Neuronal stem cell (in vitro differentiated cells): ENCODE results near the gene SUCLG2.

ENCODE experiments used
- DNase-seq: peaks from one replicate; pipeline ENCODE4 v3.0.0-alpha.2; 2013; ENCODE audit warnings: low spot score
- H2AFZ ChIP-seq: one replicate; pipeline ENCODE4 v1.6.1; 2013; ENCODE audit warnings: mild to moderate bottlenecking, low read length, inconsistent platforms
- H2AK5ac ChIP-seq: 2 replicates; pipeline ENCODE4 v1.6.1; 2013; ENCODE audit warnings: low read depth, mild to moderate bottlenecking, inconsistent platforms, low read length, moderate library complexity, mixed read lengths
- H2BK120ac ChIP-seq: 2 replicates; pipeline ENCODE4 v1.6.1; 2013; ENCODE audit warnings: low read depth, mild to moderate bottlenecking, inconsistent platforms, low read length, moderate library complexity, mixed read lengths
- H2BK12ac ChIP-seq: one replicate; pipeline ENCODE4 v1.6.1; 2013; ENCODE audit warnings: low read length, inconsistent platforms
- H2BK15ac ChIP-seq: 2 replicates; pipeline ENCODE4 v1.6.1; 2013; ENCODE audit warnings: mild to moderate bottlenecking, low read length, inconsistent platforms, mixed read lengths
- H2BK5ac ChIP-seq: one replicate; pipeline ENCODE4 v1.6.1; 2013; ENCODE audit warnings: inconsistent platforms, mild to moderate bottlenecking, low read length, moderate library complexity
- H3K14ac ChIP-seq: one replicate; pipeline ENCODE4 v1.6.1; 2013; ENCODE audit warnings: low read length, inconsistent platforms
- H3K18ac ChIP-seq: 2 replicates; pipeline ENCODE4 v1.6.1; 2013; ENCODE audit warnings: low read length, inconsistent platforms
- H3K23ac ChIP-seq: 2 replicates; pipeline ENCODE4 v1.6.1; 2013; ENCODE audit warnings: low read depth, mild to moderate bottlenecking, mixed read lengths, low read length, inconsistent platforms; ENCODE audit not compliant: poor library complexity
- H3K27ac ChIP-seq: replicated peaks from 3 replicates; pipeline ENCODE4 v1.5.1; 2013; ENCODE audit warnings: low read length, inconsistent platforms
- H3K27me3 ChIP-seq, 3 experiments: 2 replicates each; pipeline ENCODE4 v1.6.1; 2013; ENCODE audit warnings: low read length in 3 of 3, mild to moderate bottlenecking in 2 of 3, inconsistent platforms in 1 of 3, low read depth in 1 of 3, mixed read lengths in 1 of 3, moderate library complexity in 1 of 3; ENCODE audit not compliant: control insufficient read depth in 3 of 3, insufficient read depth in 3 of 3
- H3K36me3 ChIP-seq, 2 donors: replicated peaks in 1 of 2; 2 replicates each; pipeline ENCODE4 v1.6.1; 2013; ENCODE audit warnings: low read length in 2 of 2; ENCODE audit not compliant: control insufficient read depth in 2 of 2, insufficient read depth in 2 of 2
- H3K4ac ChIP-seq: 2 replicates; pipeline ENCODE4 v1.6.1; 2013; ENCODE audit warnings: inconsistent platforms, mild to moderate bottlenecking, low read length, moderate library complexity
- H3K4me1 ChIP-seq, 2 donors: 1 replicate in 1 of 2; 2 replicates in 1 of 2; pipeline ENCODE4 v1.6.1; 2013; ENCODE audit warnings: low read length in 2 of 2, low read depth in 1 of 2; ENCODE audit not compliant: control insufficient read depth in 2 of 2, insufficient read depth in 1 of 2
- H3K4me2 ChIP-seq: one replicate; pipeline ENCODE4 v1.6.1; 2013; ENCODE audit warnings: mild to moderate bottlenecking, low read length, inconsistent platforms; ENCODE audit not compliant: insufficient read depth, poor library complexity, severe bottlenecking
- H3K4me3 ChIP-seq, 2 donors: 2 replicates each; pipeline ENCODE4 v1.5.1; 2013; ENCODE audit warnings: low read length in 2 of 2, mild to moderate bottlenecking in 2 of 2, inconsistent platforms in 1 of 2, moderate library complexity in 1 of 2
- H3K79me1 ChIP-seq: one replicate; pipeline ENCODE4 v1.6.1; 2013; ENCODE audit warnings: low read depth, mild to moderate bottlenecking, inconsistent platforms, low read length, moderate library complexity
- H3K9ac ChIP-seq: one replicate; pipeline ENCODE4 v1.6.1; 2013; ENCODE audit warnings: mild to moderate bottlenecking, low read depth, low read length, inconsistent platforms; ENCODE audit not compliant: poor library complexity
- H3K9me3 ChIP-seq, 2 donors: replicated peaks in 1 of 2; 2 replicates each; pipeline versions ENCODE3 to v1.6.1; 2013; ENCODE audit warnings: low read length in 2 of 2, mild to moderate bottlenecking in 2 of 2, inconsistent platforms in 1 of 2, low read depth in 1 of 2, mixed read lengths in 1 of 2, moderate library complexity in 1 of 2; ENCODE audit not compliant: control insufficient read depth in 2 of 2, insufficient read depth in 1 of 2
- H4K8ac ChIP-seq: one replicate; pipeline ENCODE4 v1.6.1; 2013; ENCODE audit warnings: low read depth, mild to moderate bottlenecking, inconsistent platforms, low read length, moderate library complexity
- H4K91ac ChIP-seq: one replicate; pipeline ENCODE4 v1.6.1; 2013; ENCODE audit warnings: low read length, low read depth, mild to moderate bottlenecking, inconsistent platforms; ENCODE audit not compliant: poor library complexity
- WGBS, 2 donors: extraction: QIAGEN DNeasy Blood & Tissue Kit; methylation state at CpG; one replicate each; pipeline ENCODE4 v1.1.7; 2013; ENCODE audit warnings: missing lambda C conversion rate in 2 of 2, mixed read lengths in 1 of 2; ENCODE audit not compliant: insufficient read length in 2 of 2, insufficient replicate concordance in 1 of 2; ENCODE audit errors: extremely low coverage in 2 of 2; 5-methylcytosine and 5-hydroxymethylcytosine counted together

Gene SUCLG2

DNA sequence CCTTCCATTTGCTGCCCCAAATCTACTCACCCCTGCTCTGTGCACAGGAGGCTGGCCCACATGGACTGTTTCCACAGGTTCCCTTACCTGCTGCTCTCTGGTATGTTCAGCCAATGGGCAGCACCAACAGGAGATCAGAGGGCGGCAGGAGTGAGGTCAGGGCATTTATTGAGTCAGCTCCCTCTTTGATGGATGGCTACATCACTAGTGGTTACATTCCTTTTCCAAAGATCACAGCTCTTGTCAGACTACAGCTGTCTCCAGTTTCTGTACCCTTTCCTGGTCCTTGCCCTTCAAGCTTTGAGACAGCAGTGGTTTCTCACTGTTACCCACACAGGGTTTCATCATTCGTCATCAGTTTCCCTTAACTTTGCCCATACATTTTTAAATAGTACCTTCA is 325.1 kb downstream of the SUCLG2 start:
- no peak overlapping the region for H3K4me3 ChIP-seq
- no peak overlapping the region for H2BK15ac ChIP-seq
- H3K4me2 ChIP-seq: no peak overlapping the region
- H3K27me3 ChIP-seq: no peaks in the 10 kb centered on the region
- H3K9ac ChIP-seq: no peak overlapping the region
- no peak overlapping the region for H2BK120ac ChIP-seq
- no peak overlapping the region for H3K14ac ChIP-seq
- H3K23ac ChIP-seq: no peak overlapping the region
- H3K18ac ChIP-seq: no peak overlapping the region
- no peaks in the 10 kb centered on the region for H3K4me1 ChIP-seq
- H4K8ac ChIP-seq: no peak overlapping the region
- no peak overlapping the region for H2BK12ac ChIP-seq
- H3K36me3 ChIP-seq: no peaks in the 10 kb centered on the region
- H2AK5ac ChIP-seq: no peak overlapping the region
- no peaks in the 10 kb centered on the region for H3K79me1 ChIP-seq
- WGBS, 2 donors: no CpG with 5 or more reads among the region's 2 CpGs
- no peak overlapping the region for H2AFZ ChIP-seq
- no peak overlapping the region for H3K27ac ChIP-seq
- no peaks in the 10 kb centered on the region for H3K9me3 ChIP-seq
- no peak overlapping the region for H2BK5ac ChIP-seq
- no peak overlapping the region for H3K4ac ChIP-seq
- no peak for DNase-seq
- no peak overlapping the region for H4K91ac ChIP-seq

DNA sequence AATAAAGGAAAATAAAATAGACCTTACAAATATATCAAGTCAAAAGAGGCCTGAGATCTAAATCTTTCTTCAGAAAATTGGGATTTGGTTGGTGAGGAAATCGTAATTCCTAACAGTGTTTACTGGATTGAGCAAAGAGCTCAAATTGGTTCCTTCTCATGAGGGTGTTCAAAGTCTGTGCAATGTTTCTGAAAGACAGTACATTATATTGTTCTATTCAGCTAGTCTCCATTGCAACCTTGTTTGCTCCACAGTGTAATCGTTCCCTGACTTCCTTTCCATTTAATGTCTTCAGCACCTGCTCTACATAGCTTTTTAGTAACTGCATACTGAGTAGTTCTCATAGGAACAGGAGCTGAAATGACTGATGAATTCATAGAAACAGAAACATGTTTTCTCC is 326.8 kb downstream of the SUCLG2 start:
- Histone ChIP-seq H2BK120ac (no peak overlapping the region), H2AFZ (no peak overlapping the region), H3K27ac (no peak overlapping the region), H3K36me3 (no peaks in the 10 kb centered on the region), H2AK5ac (no peak overlapping the region), H3K18ac (no peak overlapping the region), H3K4me2 (no peak overlapping the region), H3K9me3 (no peaks in the 10 kb centered on the region), H3K4ac (no peak overlapping the region), H4K8ac (no peak overlapping the region), H3K23ac (no peak overlapping the region), H4K91ac (no peak overlapping the region), H3K9ac (no peak overlapping the region), H3K27me3 (no peaks in the 10 kb centered on the region), H2BK15ac (no peak overlapping the region), H3K4me1 (no peaks in the 10 kb centered on the region), H2BK12ac (no peak overlapping the region), H2BK5ac (no peak overlapping the region), H3K79me1 (no peaks in the 10 kb centered on the region), H3K4me3 (no peak overlapping the region), H3K14ac (no peak overlapping the region)
- no peak for DNase-seq
- WGBS, 2 donors: no CpG with 5 or more reads among the region's 2 CpGs

DNA sequence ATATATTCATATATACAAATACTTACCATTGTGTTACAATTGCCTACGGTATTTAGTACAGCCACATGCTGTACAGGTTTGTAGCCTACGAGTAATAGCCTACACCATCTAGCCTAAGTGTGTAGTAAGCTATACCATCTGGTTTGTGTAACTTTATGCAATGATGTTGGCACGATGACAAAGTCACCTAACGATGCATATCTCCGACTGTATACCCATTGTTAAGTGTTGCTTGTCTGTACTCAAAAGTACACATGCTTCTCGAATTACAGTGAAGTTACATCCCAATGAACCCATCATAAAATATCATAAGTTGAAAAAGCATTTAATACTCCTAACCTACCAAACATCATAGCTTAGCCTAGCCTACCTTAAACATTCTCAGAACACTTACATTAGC is 329.2 kb downstream of the SUCLG2 start:
- no peak overlapping the region for H3K4me2 ChIP-seq
- H3K14ac ChIP-seq: no peak overlapping the region
- no peaks in the 10 kb centered on the region for H3K79me1 ChIP-seq
- H3K23ac ChIP-seq: no peak overlapping the region
- no peak overlapping the region for H4K91ac ChIP-seq
- no peak overlapping the region for H2BK12ac ChIP-seq
- no peak overlapping the region for H2AK5ac ChIP-seq
- no peak overlapping the region for H2BK15ac ChIP-seq
- DNase-seq: no peak
- H3K36me3 ChIP-seq: no peaks in the 10 kb centered on the region
- H3K4me1 ChIP-seq: no peaks in the 10 kb centered on the region
- no peak overlapping the region for H2AFZ ChIP-seq
- H4K8ac ChIP-seq: no peak overlapping the region
- no peak overlapping the region for H3K4me3 ChIP-seq
- H3K9ac ChIP-seq: no peak overlapping the region
- no peak overlapping the region for H3K18ac ChIP-seq
- no peak overlapping the region for H2BK120ac ChIP-seq
- no peaks in the 10 kb centered on the region for H3K27me3 ChIP-seq
- peaks cover 0 to 2% of the 10 kb centered on the region in 2 donors for H3K9me3 ChIP-seq
- no CpG with 5 or more reads among the region's 6 CpGs for WGBS, 2 donors
- no peak overlapping the region for H3K27ac ChIP-seq
- no peak overlapping the region for H2BK5ac ChIP-seq
- no peak overlapping the region for H3K4ac ChIP-seq
